ENCODE data around the gene MEF2B. TPM values are rescaled to one million over a fixed set of nuclear protein-coding genes. Genes with fewer than 3 reads are reported as not detected.

Gene MEF2B
- total RNA-seq, 2 experiments from 2014 or later, result 1.6 to 2.3 TPM

GRCh38 chr19:19134687-19135158 is 35.3 kb downstream of the MEF2B start:
- no peak overlapping the region for H3K4me3 Mint-ChIP-seq
- H3K9me3 Mint-ChIP-seq, result peaks cover 6% of the 10 kb centered on the region
- DNase-seq, result peak; percentile 43
- no peak overlapping the region for H3K27ac Mint-ChIP-seq
- H3K36me3 Mint-ChIP-seq, result peaks cover 30% of the 10 kb centered on the region
- H3K4me1 Mint-ChIP-seq, result peaks cover 27% of the 10 kb centered on the region
- H3K27me3 Mint-ChIP-seq, result no peaks in the 10 kb centered on the region

- peaks cover 26% of the 10 kb centered on the region for H3K4me1 Mint-ChIP-seq
- DNase-seq, result no peak
- H3K4me3 Mint-ChIP-seq, result no peak overlapping the region
- H3K27me3 Mint-ChIP-seq, result no peaks in the 10 kb centered on the region
- H3K36me3 Mint-ChIP-seq, result peaks cover 35% of the 10 kb centered on the region
- H3K9me3 Mint-ChIP-seq, result peaks cover 6% of the 10 kb centered on the region
- H3K27ac Mint-ChIP-seq, result no peak overlapping the region
Measured at GRCh38 chr19:19133985-19134384, 36.1 kb downstream of the MEF2B start.

GRCh38 chr19:19132912-19133311 is 37.2 kb downstream of the MEF2B start:
- peaks cover 40% of the 10 kb centered on the region for H3K36me3 Mint-ChIP-seq
- H3K27ac Mint-ChIP-seq, result no peak overlapping the region
- peaks cover 6% of the 10 kb centered on the region for H3K9me3 Mint-ChIP-seq
- no peak overlapping the region for H3K4me3 Mint-ChIP-seq
- H3K27me3 Mint-ChIP-seq, result no peaks in the 10 kb centered on the region
- no peak for DNase-seq
- peaks cover 16% of the 10 kb centered on the region for H3K4me1 Mint-ChIP-seq

GRCh38 chr19:19131989-19132388 is 38.1 kb downstream of the MEF2B start:
- DNase-seq, result no peak
- Mint-ChIP-seq H3K9me3 (peaks cover 6% of the 10 kb centered on the region), H3K4me1 (peaks cover 6% of the 10 kb centered on the region), H3K27ac (no peak overlapping the region), H3K36me3 (peaks cover 42% of the 10 kb centered on the region), H3K4me3 (no peak overlapping the region), H3K27me3 (no peaks in the 10 kb centered on the region)

GRCh38 chr19:19126102-19126501 is 44.0 kb downstream of the MEF2B start:
- no peak overlapping the region for H3K4me3 Mint-ChIP-seq
- no peak for DNase-seq
- no peaks in the 10 kb centered on the region for H3K27me3 Mint-ChIP-seq
- peaks cover 10% of the 10 kb centered on the region for H3K9me3 Mint-ChIP-seq
- H3K36me3 Mint-ChIP-seq, result peaks cover 41% of the 10 kb centered on the region
- H3K27ac Mint-ChIP-seq, result no peak overlapping the region
- H3K4me1 Mint-ChIP-seq, result no peaks in the 10 kb centered on the region

- H3K9me3 Mint-ChIP-seq, result peaks cover 10% of the 10 kb centered on the region
- no peaks in the 10 kb centered on the region for H3K27me3 Mint-ChIP-seq
- peaks cover 33% of the 10 kb centered on the region for H3K36me3 Mint-ChIP-seq
- H3K4me1 Mint-ChIP-seq, result no peaks in the 10 kb centered on the region
- no peak for DNase-seq
- H3K27ac Mint-ChIP-seq, result no peak overlapping the region
- H3K4me3 Mint-ChIP-seq, result no peak overlapping the region
Measured at GRCh38 chr19:19123386-19123785, 46.7 kb downstream of the MEF2B start.

- Mint-ChIP-seq H3K27me3 (no peaks in the 10 kb centered on the region), H3K36me3 (peaks cover 32% of the 10 kb centered on the region), H3K9me3 (peaks cover 10% of the 10 kb centered on the region), H3K4me1 (no peaks in the 10 kb centered on the region), H3K27ac (no peak overlapping the region), H3K4me3 (no peak overlapping the region)
- DNase-seq, result no peak
Measured at GRCh38 chr19:19122902-19123301, 47.2 kb downstream of the MEF2B start.

GRCh38 chr19:19121371-19121770 is 48.7 kb downstream of the MEF2B start:
- peaks cover 30% of the 10 kb centered on the region for H3K36me3 Mint-ChIP-seq
- H3K4me1 Mint-ChIP-seq, result no peaks in the 10 kb centered on the region
- no peak overlapping the region for H3K4me3 Mint-ChIP-seq
- no peaks in the 10 kb centered on the region for H3K27me3 Mint-ChIP-seq
- no peak for DNase-seq
- no peak overlapping the region for H3K27ac Mint-ChIP-seq
- H3K9me3 Mint-ChIP-seq, result peaks cover 10% of the 10 kb centered on the region

GRCh38 chr19:19120308-19121231 is 49.5 kb downstream of the MEF2B start:
- Mint-ChIP-seq H3K9me3 (peaks cover 10% of the 10 kb centered on the region), H3K27me3 (no peaks in the 10 kb centered on the region), H3K36me3 (peaks cover 30% of the 10 kb centered on the region), H3K4me1 (no peaks in the 10 kb centered on the region), H3K27ac (no peak overlapping the region), H3K4me3 (no peak overlapping the region)
- DNase-seq, result peak; percentile 48

GRCh38 chr19:19119325-19120237 is 50.5 kb downstream of the MEF2B start:
- Mint-ChIP-seq H3K27me3 (no peaks in the 10 kb centered on the region), H3K27ac (no peak overlapping the region), H3K4me1 (no peaks in the 10 kb centered on the region), H3K36me3 (peaks cover 30% of the 10 kb centered on the region), H3K4me3 (no peak overlapping the region), H3K9me3 (peaks cover 10% of the 10 kb centered on the region)
- DNase-seq, result no peak

- H3K4me1 Mint-ChIP-seq, result peaks cover 5% of the 10 kb centered on the region
- H3K27me3 Mint-ChIP-seq, result no peaks in the 10 kb centered on the region
- H3K27ac Mint-ChIP-seq, result no peak overlapping the region
- peak; percentile 42 for DNase-seq
- no peak overlapping the region for H3K4me3 Mint-ChIP-seq
- H3K9me3 Mint-ChIP-seq, result no peaks in the 10 kb centered on the region
- peaks cover 7% of the 10 kb centered on the region for H3K36me3 Mint-ChIP-seq
Measured at GRCh38 chr19:19115954-19116353, 54.1 kb downstream of the MEF2B start.

- Mint-ChIP-seq H3K27ac (no peak overlapping the region), H3K4me3 (no peak overlapping the region), H3K4me1 (peaks cover 5% of the 10 kb centered on the region), H3K36me3 (no peaks in the 10 kb centered on the region), H3K9me3 (no peaks in the 10 kb centered on the region), H3K27me3 (no peaks in the 10 kb centered on the region)
- no peak for DNase-seq
Measured at GRCh38 chr19:19113040-19113626, 56.9 kb downstream of the MEF2B start.

GRCh38 chr19:19111967-19112580 is 58.0 kb downstream of the MEF2B start:
- Mint-ChIP-seq H3K4me3 (no peak overlapping the region), H3K9me3 (no peaks in the 10 kb centered on the region), H3K36me3 (no peaks in the 10 kb centered on the region), H3K4me1 (peaks cover 5% of the 10 kb centered on the region), H3K27me3 (no peaks in the 10 kb centered on the region), H3K27ac (no peak overlapping the region)
- DNase-seq, result no peak

GRCh38 chr19:19111136-19111835 is 58.8 kb downstream of the MEF2B start:
- no peak overlapping the region for H3K4me3 Mint-ChIP-seq
- peaks cover 5% of the 10 kb centered on the region for H3K4me1 Mint-ChIP-seq
- no peaks in the 10 kb centered on the region for H3K27me3 Mint-ChIP-seq
- H3K9me3 Mint-ChIP-seq, result no peaks in the 10 kb centered on the region
- no peak for DNase-seq
- H3K27ac Mint-ChIP-seq, result no peak overlapping the region
- H3K36me3 Mint-ChIP-seq, result no peaks in the 10 kb centered on the region

Data from activated naive CD8-positive, alpha-beta T cell treated with anti-CD3 and anti-CD28 coated beads for 36 hours (primary cell).